Subcutaneous abdominal adipose tissue (tissue), 5 donors: ENCODE measurements around the gene PLOD1.
A peak's percentile ranks its signal among the peaks of the same experiment; 100 is the strongest.
"Not testable (repeated sequence)": the region's sequence is repeated elsewhere in the genome, so short reads cannot be mapped to it uniquely, and the experiment has no call there.

ENCODE experiments used
- H3K27ac ChIP-seq: one replicate; pipeline ENCODE4 v1.7.0; 2013; ENCODE audit warnings: low read depth, mild to moderate bottlenecking, inconsistent platforms, low read length, moderate library complexity
- H3K27me3 ChIP-seq, 5 donors: one replicate each; pipeline ENCODE4 v1.7.0; 2013; ENCODE audit warnings: low read length in 5 of 5, inconsistent platforms in 1 of 5; ENCODE audit not compliant: control insufficient read depth in 5 of 5, insufficient read depth in 4 of 5
- H3K36me3 ChIP-seq, 5 donors: one replicate each; pipeline ENCODE4 v1.7.0; 2013; ENCODE audit warnings: low read length in 5 of 5; ENCODE audit not compliant: control insufficient read depth in 5 of 5, insufficient read depth in 5 of 5
- H3K4me1 ChIP-seq, 5 donors: one replicate each; pipeline ENCODE4 v1.7.0; 2013; ENCODE audit warnings: low read length in 5 of 5, mild to moderate bottlenecking in 3 of 5, moderate library complexity in 1 of 5; ENCODE audit not compliant: control insufficient read depth in 5 of 5, insufficient read depth in 5 of 5
- H3K4me3 ChIP-seq, 5 donors: one replicate each; pipeline ENCODE4 v1.7.0; 2013; ENCODE audit warnings: low read length in 5 of 5, low read depth in 1 of 5
- H3K9ac ChIP-seq, 5 donors: one replicate each; pipeline ENCODE4 v1.7.0; 2013; ENCODE audit warnings: low read length in 5 of 5, mild to moderate bottlenecking in 4 of 5, moderate library complexity in 3 of 5
- H3K9me3 ChIP-seq, 5 donors: one replicate each; pipeline ENCODE4 v1.7.0; 2013; ENCODE audit warnings: low read length in 5 of 5; ENCODE audit not compliant: control insufficient read depth in 5 of 5
- donor health status: healthy.
- donor health status: healthy.
- donor health status: healthy.
- donor health status: healthy.
- donor health status: healthy.

PLOD1 gene

GRCh38 chr1:11910914-11911228, 23.6 kb upstream of the PLOD1 start:
- H3K36me3 ChIP-seq, H3K27ac ChIP-seq, H3K27me3 ChIP-seq, H3K4me3 ChIP-seq, H3K9me3 ChIP-seq, H3K9ac ChIP-seq: not testable (repeated sequence)
- H3K4me1 ChIP-seq: peaks cover 2 to 20% (median 11%) of the 10 kb centered on the region in 5 donors

DNA sequence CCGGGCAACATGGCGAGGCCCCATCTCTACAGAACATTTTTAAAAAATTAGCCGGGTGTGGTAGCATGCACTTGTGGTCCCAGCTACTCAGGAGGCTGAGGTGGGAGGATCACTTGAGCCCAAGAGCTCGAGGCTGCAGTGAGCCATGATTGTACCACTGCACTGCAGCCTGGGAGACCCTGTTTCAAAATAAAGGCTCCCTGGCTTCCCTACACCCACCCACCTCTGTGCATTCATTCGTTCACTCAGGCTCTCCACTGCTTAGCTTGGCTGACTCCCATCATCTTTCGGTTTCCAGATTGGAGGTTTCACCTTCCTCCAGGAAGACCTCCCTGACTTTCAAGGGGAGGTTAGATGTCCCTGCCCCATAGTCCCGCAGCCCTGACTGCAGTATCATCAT, 22.5 kb upstream of the PLOD1 start:
- no peak overlapping the region for H3K9ac ChIP-seq
- peaks cover 0 to 4% (median 0%) of the 10 kb centered on the region in 5 donors for H3K36me3 ChIP-seq
- H3K27ac ChIP-seq: no peak overlapping the region
- no peaks in the 10 kb centered on the region for H3K9me3 ChIP-seq
- H3K4me3 ChIP-seq: no peak overlapping the region
- H3K4me1 ChIP-seq: peaks cover 2 to 20% (median 11%) of the 10 kb centered on the region in 5 donors
- no peaks in the 10 kb centered on the region for H3K27me3 ChIP-seq

GRCh38 chr1:11912482-11913216, 21.9 kb upstream of the PLOD1 start:
- not testable (repeated sequence) for H3K27ac ChIP-seq, H3K9me3 ChIP-seq
- peaks cover 2 to 15% (median 11%) of the 10 kb centered on the region in 5 donors for H3K4me1 ChIP-seq

DNA sequence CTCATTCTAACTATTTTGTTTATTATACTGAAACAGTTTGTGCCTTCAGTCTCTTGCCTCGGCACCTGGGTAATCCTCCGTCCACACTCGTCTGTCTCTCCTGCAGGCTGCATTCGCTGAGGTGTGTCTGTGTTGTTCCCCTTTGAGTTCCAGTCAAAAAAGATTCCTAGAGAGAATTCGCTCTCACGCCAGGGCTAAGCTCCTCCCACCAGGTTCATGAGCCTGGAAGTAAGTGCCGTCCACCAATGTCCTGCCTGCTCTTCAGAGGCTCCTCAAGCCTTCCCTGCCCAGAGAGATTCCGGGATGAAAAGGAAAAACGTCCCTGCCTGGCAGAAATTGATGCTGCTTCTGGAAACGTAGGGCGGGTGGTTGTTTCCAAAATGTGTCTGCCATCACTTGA, 21.2 kb upstream of the PLOD1 start:
- no peak overlapping the region for H3K27ac ChIP-seq

More at GRCh38 chr1:11912482-11913216, 21.9 kb upstream of the PLOD1 start:
- H3K27me3 ChIP-seq, H3K9ac ChIP-seq, H3K4me3 ChIP-seq, H3K36me3 ChIP-seq: not testable (repeated sequence)

GRCh38 chr1:11914024-11914423, 20.5 kb upstream of the PLOD1 start:
- H3K27me3 ChIP-seq: no peaks in the 10 kb centered on the region
- H3K36me3 ChIP-seq: peaks cover 0 to 17% (median 9%) of the 10 kb centered on the region in 5 donors
- H3K4me1 ChIP-seq: peaks cover 0 to 15% (median 8%) of the 10 kb centered on the region in 5 donors
- no peak overlapping the region for H3K9ac ChIP-seq
- H3K9me3 ChIP-seq: no peaks in the 10 kb centered on the region
- H3K27ac ChIP-seq: no peak overlapping the region
- no peak overlapping the region for H3K4me3 ChIP-seq

More for the DNA sequence above, 21.2 kb upstream of the PLOD1 start:
- no peak overlapping the region for H3K4me3 ChIP-seq
- peaks cover 0 to 10% (median 4%) of the 10 kb centered on the region in 5 donors for H3K36me3 ChIP-seq
- peaks cover 0 to 15% (median 9%) of the 10 kb centered on the region in 5 donors for H3K4me1 ChIP-seq
- H3K27me3 ChIP-seq: no peaks in the 10 kb centered on the region
- no peaks in the 10 kb centered on the region for H3K9me3 ChIP-seq
- no peak overlapping the region for H3K9ac ChIP-seq

DNA sequence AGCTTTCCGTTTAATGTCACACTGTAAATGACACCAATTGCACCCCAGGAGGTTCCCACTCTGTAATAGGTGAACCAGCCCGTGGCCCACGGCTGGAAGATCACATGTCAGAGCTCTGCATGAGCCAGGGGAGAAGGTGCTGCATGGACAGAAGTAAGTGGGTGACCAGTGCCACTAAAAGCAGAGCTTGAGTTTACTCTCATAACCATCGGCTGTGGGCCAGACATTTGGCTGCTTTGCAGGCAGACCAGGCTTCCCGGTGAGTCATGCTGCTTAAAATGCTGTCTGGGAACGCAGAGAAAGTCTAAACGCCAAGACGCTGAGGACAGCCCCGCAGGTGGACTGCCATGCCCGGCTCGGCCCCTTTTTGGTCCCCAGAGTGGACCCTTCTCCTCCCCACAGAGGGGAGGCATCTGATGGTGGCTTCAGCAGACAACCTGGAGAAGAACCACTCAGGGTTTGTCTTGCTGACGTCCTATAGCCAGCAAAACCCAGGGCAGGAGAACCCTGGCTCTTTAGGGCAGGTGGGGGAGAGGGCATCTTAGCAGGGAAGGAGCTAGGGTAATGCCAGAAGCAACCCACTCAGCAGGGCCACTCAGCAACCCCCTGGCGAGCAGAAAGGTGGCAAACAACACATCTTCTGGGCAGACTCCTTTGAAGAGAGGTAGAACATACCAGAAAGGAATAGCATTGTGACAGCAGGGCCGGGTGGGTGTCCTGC, 15.6 kb upstream of the PLOD1 start:
- peaks cover 0 to 63% (median 44%) of the 10 kb centered on the region in 5 donors for H3K36me3 ChIP-seq
- no peaks in the 10 kb centered on the region for H3K9me3 ChIP-seq
- H3K9ac ChIP-seq: no peak overlapping the region
- no peak overlapping the region for H3K27ac ChIP-seq
- peaks cover 10 to 37% (median 30%) of the 10 kb centered on the region in 5 donors for H3K4me1 ChIP-seq
- H3K27me3 ChIP-seq: no peaks in the 10 kb centered on the region
- H3K4me3 ChIP-seq: no peak overlapping the region

GRCh38 chr1:11919621-11920020, 14.9 kb upstream of the PLOD1 start:
- no peak overlapping the region for H3K4me3 ChIP-seq
- no peaks in the 10 kb centered on the region for H3K9me3 ChIP-seq
- H3K27me3 ChIP-seq: no peaks in the 10 kb centered on the region
- H3K9ac ChIP-seq: no peak overlapping the region
- H3K4me1 ChIP-seq: peaks cover 14 to 44% (median 37%) of the 10 kb centered on the region in 5 donors
- no peak overlapping the region for H3K27ac ChIP-seq
- H3K36me3 ChIP-seq: peaks cover 0 to 63% (median 44%) of the 10 kb centered on the region in 5 donors

GRCh38 chr1:11920239-11920903, 14.1 kb upstream of the PLOD1 start:
- peak overlapping the region in 1 of 5 donors; percentile 48 for H3K9ac ChIP-seq
- no peak overlapping the region for H3K27ac ChIP-seq
- H3K27me3 ChIP-seq: no peaks in the 10 kb centered on the region
- H3K4me1 ChIP-seq: peaks cover 18 to 51% (median 44%) of the 10 kb centered on the region in 5 donors
- H3K36me3 ChIP-seq: peaks cover 0 to 63% (median 44%) of the 10 kb centered on the region in 5 donors
- H3K4me3 ChIP-seq: peak overlapping the region in 1 of 5 donors; percentile 35
- no peaks in the 10 kb centered on the region for H3K9me3 ChIP-seq

GRCh38 chr1:11921022-11921421, 13.5 kb upstream of the PLOD1 start:
- Histone ChIP-seq H3K27me3 (no peaks in the 10 kb centered on the region), H3K9me3 (no peaks in the 10 kb centered on the region), H3K4me3 (peak overlapping the region in 1 of 5 donors; percentile 35), H3K9ac (peak overlapping the region in 1 of 5 donors; percentile 9), H3K4me1 (peaks cover 18 to 52% (median 47%) of the 10 kb centered on the region in 5 donors), H3K36me3 (peaks cover 0 to 63% (median 44%) of the 10 kb centered on the region in 5 donors), H3K27ac (no peak overlapping the region)
